Lower lobe of right lung (tissue), 2 donors: ENCODE data around the gene C19orf12. TPM values are rescaled to one million over a fixed set of nuclear protein-coding genes. Genes with fewer than 3 reads are reported as not detected.

Experiments used
- ATAC-seq, 2 donors: fragments of 200-7000 bp; cut with Tn5 transposase; one replicate each; pipeline ENCODE4 v1.9.1; 2020 to 2022; ENCODE audit warnings: mild to moderate bottlenecking in 2 of 2, moderate library complexity in 2 of 2
- DNase-seq: peaks from one replicate; pipeline ENCODE4 v3.0.0-alpha.2; 2020
- H3K27ac ChIP-seq: fragments of 200-600 bp; one replicate; pipeline ENCODE4 v1.8.0; 2022
- H3K27me3 ChIP-seq: fragments of 200-600 bp; one replicate; pipeline ENCODE4 v1.8.0; 2022; ENCODE audit warnings: low read depth
- H3K36me3 ChIP-seq: fragments of 200-600 bp; one replicate; pipeline ENCODE4 v1.8.0; 2022; ENCODE audit warnings: mild to moderate bottlenecking
- H3K4me1 ChIP-seq: fragments of 200-600 bp; one replicate; pipeline ENCODE4 v1.8.0; 2022
- H3K4me3 ChIP-seq: fragments of 200-600 bp; one replicate; pipeline ENCODE4 v1.8.0; 2022; ENCODE audit warnings: mild to moderate bottlenecking
- H3K9me3 ChIP-seq: fragments of 200-600 bp; one replicate; pipeline ENCODE4 v1.8.0; 2022
- CTCF ChIP-seq: fragments of 200-600 bp; IDR thresholded peaks from one replicate; pipeline ENCODE4 v1.8.0; 2022; ENCODE audit warnings: antibody characterized with exemption, mild to moderate bottlenecking
- intact Hi-C: fragments of 100-400 bp; cut with DNase I; formaldehyde crosslinking; loops from one replicate; pipeline ENCODE4 v1.11.0; 2022
- total RNA-seq: library from RNA; stranded (reverse); fragmentation: NEBNext Ultra II Directional; extraction: Animal tissue kit (Norgen Biotek cat#: 25700); gene quantifications from one replicate; pipeline ENCODE4 v1.2.1, GENCODE V29; 2021
- donor health status: DM: no; HTN: yes; CAD: no; lungs with severe emphysema.

Gene C19orf12
- total RNA-seq, 1 donor from 2014 or later = 19.2 TPM

GRCh38 chr19:29759359-29759758 is 44.3 kb upstream of the C19orf12 start:
- H3K4me3 ChIP-seq = no peak overlapping the region
- peaks cover 8% of the 10 kb centered on the region for H3K27me3 ChIP-seq
- intact Hi-C loops = no loop called here
- H3K9me3 ChIP-seq = no peaks in the 10 kb centered on the region
- no peaks in the 10 kb centered on the region for H3K36me3 ChIP-seq
- ATAC-seq (no peak), DNase-seq (no peak)
- peaks cover 7% of the 10 kb centered on the region for H3K4me1 ChIP-seq
- TF ChIP-seq CTCF = no peak
- no peak overlapping the region for H3K27ac ChIP-seq

GRCh38 chr19:29758863-29759262 is 43.8 kb upstream of the C19orf12 start:
- H3K36me3 ChIP-seq = no peaks in the 10 kb centered on the region
- DNase-seq (no peak), ATAC-seq (no peak)
- H3K27ac ChIP-seq = no peak overlapping the region
- intact Hi-C loops = no loop called here
- peaks cover 7% of the 10 kb centered on the region for H3K4me1 ChIP-seq
- H3K9me3 ChIP-seq = no peaks in the 10 kb centered on the region
- H3K27me3 ChIP-seq = peaks cover 8% of the 10 kb centered on the region
- no peak overlapping the region for H3K4me3 ChIP-seq
- TF ChIP-seq CTCF = no peak

- H3K27me3 ChIP-seq = peaks cover 8% of the 10 kb centered on the region
- no peak overlapping the region for H3K4me3 ChIP-seq
- H3K27ac ChIP-seq = no peak overlapping the region
- H3K4me1 ChIP-seq = peaks cover 7% of the 10 kb centered on the region
- intact Hi-C loops = no loop called here
- DNase-seq = no peak
- no peaks in the 10 kb centered on the region for H3K36me3 ChIP-seq
- no peak for ATAC-seq
- no peaks in the 10 kb centered on the region for H3K9me3 ChIP-seq
- TF ChIP-seq CTCF = no peak
Observed at GRCh38 chr19:29757551-29757950, 42.5 kb upstream of the C19orf12 start.

DNA sequence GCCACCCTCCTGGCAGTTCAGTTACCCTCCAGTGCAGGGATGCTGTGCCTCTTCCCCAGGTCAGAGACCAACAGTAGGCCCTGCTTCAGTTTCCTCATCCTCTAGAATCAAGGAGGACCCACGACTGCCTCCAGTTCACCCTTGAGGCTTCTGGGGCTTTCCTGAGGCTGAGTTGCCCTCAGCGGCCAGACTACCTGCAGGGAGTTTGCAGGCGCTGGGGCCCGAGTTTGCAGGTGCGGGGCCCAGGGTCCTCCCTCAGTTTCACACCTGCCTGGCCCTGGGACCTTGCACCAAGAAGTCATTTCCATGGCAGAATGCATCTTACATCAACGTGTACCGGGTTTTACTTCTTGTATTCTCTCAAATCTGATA is 38.9 kb upstream of the C19orf12 start:
- ATAC-seq (no peak), DNase-seq (no peak)
- Histone ChIP-seq H3K27ac (no peak overlapping the region), H3K9me3 (no peaks in the 10 kb centered on the region), H3K36me3 (no peaks in the 10 kb centered on the region), H3K4me1 (no peaks in the 10 kb centered on the region), H3K27me3 (no peaks in the 10 kb centered on the region), H3K4me3 (no peak overlapping the region)
- intact Hi-C loops = no loop called here
- no peak for TF ChIP-seq CTCF

DNA sequence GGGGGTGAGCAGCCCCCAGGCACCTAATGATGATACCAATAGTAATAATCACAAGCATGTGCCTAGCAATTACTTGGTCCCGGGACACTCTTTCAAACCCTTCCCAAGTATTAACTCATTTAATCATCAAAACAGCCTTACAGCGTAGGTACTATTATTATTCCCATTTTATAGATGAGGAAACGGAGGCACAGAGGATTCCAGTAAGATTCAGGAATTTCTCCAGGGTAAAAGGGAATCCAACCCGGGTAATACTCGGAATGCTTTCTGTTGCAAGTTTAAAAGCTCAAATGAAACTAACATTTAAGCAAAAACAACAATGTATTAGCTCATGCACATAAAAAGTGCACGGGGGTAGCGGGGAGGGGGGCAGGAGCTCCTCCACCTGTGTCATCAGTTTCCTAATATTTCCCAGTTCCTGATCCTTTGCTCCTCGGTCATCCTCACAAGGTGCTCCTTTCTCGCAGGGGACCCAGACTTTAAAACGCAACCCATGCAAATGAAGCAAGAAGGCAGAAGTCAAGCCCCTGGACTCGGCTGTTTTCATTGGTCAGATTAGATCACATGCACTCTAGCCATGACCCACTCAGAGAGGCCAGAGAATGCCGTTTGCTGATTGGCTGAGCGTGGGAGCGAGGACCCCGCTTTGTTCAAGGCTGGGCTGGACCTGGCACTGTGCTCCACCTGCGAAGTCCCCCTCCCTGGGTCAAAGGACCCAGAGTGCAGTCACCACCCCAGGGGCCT is 38.3 kb upstream of the C19orf12 start:
- Histone ChIP-seq H3K27ac (no peak overlapping the region), H3K9me3 (no peaks in the 10 kb centered on the region), H3K36me3 (no peaks in the 10 kb centered on the region), H3K4me3 (no peak overlapping the region), H3K4me1 (no peaks in the 10 kb centered on the region), H3K27me3 (no peaks in the 10 kb centered on the region)
- TF ChIP-seq CTCF = no peak
- DNase-seq (peak; percentile 2), ATAC-seq (no peak)
- intact Hi-C loops = no loop called here
